PFSK-1 (cell line): Measurements from ENCODE around the gene ST8SIA5.

ENCODE experiments used
- FOXP2 ChIP-seq: optimal IDR thresholded peaks from 2 replicates; pipeline ENCODE3; 2011; ENCODE audit warnings: borderline replicate concordance, control low read depth, inconsistent platforms; ENCODE audit not compliant: insufficient read depth; ENCODE audit errors: extremely low read length, extremely low read depth
- POLR2AphosphoS5 ChIP-seq: IDR thresholded peaks from 2 replicates; pipeline ENCODE4 v1.6.1; 2012; ENCODE audit warnings: low read depth, mild to moderate bottlenecking, control low read depth, low read length, moderate library complexity
- SIN3A ChIP-seq: IDR thresholded peaks from 2 replicates; pipeline ENCODE4 v1.6.1; 2012; ENCODE audit warnings: mild to moderate bottlenecking, low read length, moderate library complexity, borderline replicate concordance; ENCODE audit not compliant: insufficient read depth
- TAF1 ChIP-seq: IDR thresholded peaks from 2 replicates; pipeline ENCODE4 v1.6.1; 2012; ENCODE audit warnings: low read length, control low read depth, borderline replicate concordance; ENCODE audit not compliant: insufficient read depth
- TF ChIP-seq, protein P1 (sequence below), 2 experiments: IDR thresholded peaks; 2 replicates each; pipeline versions ENCODE4 v1.6.1 to v1.8.0; 2011 to 2012; ENCODE audit warnings: low read depth in 2 of 2, low read length in 2 of 2, control low read depth in 1 of 2, inconsistent platforms in 1 of 2, mild to moderate bottlenecking in 1 of 2, moderate library complexity in 1 of 2; ENCODE audit not compliant: insufficient read depth in 1 of 2

ST8SIA5 gene

DNA sequence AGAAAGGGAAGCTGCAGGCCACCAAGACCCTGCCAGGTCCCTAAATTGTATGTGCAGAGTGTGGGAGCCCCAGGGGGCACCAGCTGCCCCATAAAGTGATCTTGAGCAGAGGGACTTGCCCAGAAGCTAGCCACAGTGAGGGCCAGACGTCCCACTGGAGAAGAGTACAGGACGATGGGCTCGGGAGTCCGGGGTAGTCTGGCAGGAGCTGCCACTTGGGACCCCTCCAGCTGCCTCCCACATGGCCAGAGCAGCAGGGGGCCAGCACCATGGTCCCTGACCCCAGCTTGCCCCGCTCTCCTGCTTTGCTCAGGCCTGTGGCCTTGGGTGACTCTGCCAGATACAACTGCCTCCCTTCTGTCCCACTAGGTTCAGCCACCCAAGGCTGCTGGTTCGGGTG lies 88.2 kb downstream of the ST8SIA5 start:
- TF ChIP-seq, protein P1, sequence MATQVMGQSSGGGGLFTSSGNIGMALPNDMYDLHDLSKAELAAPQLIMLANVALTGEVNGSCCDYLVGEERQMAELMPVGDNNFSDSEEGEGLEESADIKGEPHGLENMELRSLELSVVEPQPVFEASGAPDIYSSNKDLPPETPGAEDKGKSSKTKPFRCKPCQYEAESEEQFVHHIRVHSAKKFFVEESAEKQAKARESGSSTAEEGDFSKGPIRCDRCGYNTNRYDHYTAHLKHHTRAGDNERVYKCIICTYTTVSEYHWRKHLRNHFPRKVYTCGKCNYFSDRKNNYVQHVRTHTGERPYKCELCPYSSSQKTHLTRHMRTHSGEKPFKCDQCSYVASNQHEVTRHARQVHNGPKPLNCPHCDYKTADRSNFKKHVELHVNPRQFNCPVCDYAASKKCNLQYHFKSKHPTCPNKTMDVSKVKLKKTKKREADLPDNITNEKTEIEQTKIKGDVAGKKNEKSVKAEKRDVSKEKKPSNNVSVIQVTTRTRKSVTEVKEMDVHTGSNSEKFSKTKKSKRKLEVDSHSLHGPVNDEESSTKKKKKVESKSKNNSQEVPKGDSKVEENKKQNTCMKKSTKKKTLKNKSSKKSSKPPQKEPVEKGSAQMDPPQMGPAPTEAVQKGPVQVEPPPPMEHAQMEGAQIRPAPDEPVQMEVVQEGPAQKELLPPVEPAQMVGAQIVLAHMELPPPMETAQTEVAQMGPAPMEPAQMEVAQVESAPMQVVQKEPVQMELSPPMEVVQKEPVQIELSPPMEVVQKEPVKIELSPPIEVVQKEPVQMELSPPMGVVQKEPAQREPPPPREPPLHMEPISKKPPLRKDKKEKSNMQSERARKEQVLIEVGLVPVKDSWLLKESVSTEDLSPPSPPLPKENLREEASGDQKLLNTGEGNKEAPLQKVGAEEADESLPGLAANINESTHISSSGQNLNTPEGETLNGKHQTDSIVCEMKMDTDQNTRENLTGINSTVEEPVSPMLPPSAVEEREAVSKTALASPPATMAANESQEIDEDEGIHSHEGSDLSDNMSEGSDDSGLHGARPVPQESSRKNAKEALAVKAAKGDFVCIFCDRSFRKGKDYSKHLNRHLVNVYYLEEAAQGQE (IDR thresholded peaks at IDR 0.05; ENCODE audit: insufficient read depth in 1 of 2, low read depth in 2 of 2, low read length in 2 of 2), result no peak
- TF ChIP-seq SIN3A (no peak), FOXP2 (no peak), TAF1 (no peak), POLR2AphosphoS5 (no peak)

GRCh38 chr18:46668135-46668534 lies 88.7 kb downstream of the ST8SIA5 start:
- no peak for TF ChIP-seq FOXP2
- no peak for TF ChIP-seq SIN3A
- TF ChIP-seq POLR2AphosphoS5, result no peak
- TF ChIP-seq TAF1, result no peak
- TF ChIP-seq, protein P1 (IDR thresholded peaks at IDR 0.05; ENCODE audit: insufficient read depth in 1 of 2, low read depth in 2 of 2, low read length in 2 of 2), result no peak

DNA sequence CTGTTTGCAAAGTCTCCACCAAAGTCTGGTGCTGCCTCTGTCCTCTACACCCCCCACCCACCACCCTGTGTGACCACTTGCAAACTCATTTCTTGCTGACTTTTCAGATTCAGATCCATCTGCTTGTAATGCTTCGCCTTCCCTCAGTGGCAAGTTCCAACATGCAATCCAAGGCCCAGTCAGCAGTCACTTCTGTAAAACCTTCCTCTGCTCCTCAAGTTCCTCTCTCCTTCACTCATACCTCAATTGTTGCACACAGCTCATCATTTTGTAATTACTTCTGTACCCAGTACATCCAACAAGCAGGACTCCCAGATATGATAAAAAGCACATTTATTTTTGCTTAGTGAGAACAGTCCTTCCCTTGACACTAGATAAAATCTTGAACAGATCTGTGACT lies 93.3 kb downstream of the ST8SIA5 start:
- TF ChIP-seq, protein P1 (IDR thresholded peaks at IDR 0.05; ENCODE audit: insufficient read depth in 1 of 2, low read depth in 2 of 2, low read length in 2 of 2), result no peak
- no peak for TF ChIP-seq TAF1
- TF ChIP-seq FOXP2, result no peak
- TF ChIP-seq SIN3A, result no peak
- TF ChIP-seq POLR2AphosphoS5, result no peak

DNA sequence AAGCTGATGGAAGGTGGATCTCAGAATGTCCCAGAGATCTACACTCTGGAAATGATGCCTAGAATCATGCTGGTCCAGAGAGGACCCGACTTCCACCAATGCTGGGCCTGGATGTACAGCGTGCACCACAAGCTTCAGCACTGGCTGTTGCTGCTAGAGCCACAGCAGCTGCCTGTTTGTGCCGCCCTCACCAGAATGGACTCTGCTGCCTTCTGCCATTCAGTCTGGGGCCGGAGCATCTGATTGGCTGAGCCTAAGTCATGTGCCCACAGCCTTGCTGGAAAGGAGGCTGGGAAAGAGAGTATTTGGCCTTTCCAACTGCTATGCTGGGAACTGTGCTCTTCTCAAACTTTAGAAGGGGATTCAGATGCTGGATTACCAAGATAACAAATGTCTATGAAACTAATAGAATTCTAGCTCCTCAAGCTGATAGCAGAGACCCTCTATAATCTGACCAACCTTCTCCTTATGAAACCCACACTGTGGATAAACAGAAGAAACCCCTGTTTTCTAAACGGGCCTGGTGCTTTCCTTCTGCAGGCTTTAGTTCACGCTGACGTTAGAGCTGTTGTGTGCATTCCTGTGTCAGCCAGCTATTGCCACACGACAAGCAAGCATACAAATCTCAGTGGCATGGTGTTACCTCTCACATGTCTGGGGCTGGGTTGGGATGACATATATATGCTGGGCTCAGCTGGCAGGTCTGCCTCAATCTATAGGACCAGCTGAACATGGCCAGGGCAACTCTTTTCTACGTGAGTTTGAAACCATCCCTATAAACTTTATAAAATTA lies 95.7 kb downstream of the ST8SIA5 start:
- TF ChIP-seq FOXP2, result no peak
- TF ChIP-seq TAF1, result no peak
- TF ChIP-seq POLR2AphosphoS5, result no peak
- TF ChIP-seq SIN3A, result no peak
- TF ChIP-seq, protein P1 (IDR thresholded peaks at IDR 0.05; ENCODE audit: insufficient read depth in 1 of 2, low read depth in 2 of 2, low read length in 2 of 2), result no peak
